LHCN-M2 (cell line): ENCODE results near the gene ANKS3. TPM values are rescaled to one million over a fixed set of nuclear protein-coding genes. Genes with fewer than 3 reads are reported as not detected.

Experiments
- DNase-seq: peaks from one replicate; pipeline ENCODE4 v3.0.0-alpha.2; 2012; ENCODE audit warnings: low read depth
- total RNA-seq: library from RNA; depleted of rRNA; stranded (reverse); fragments of >200 nt; gene quantifications from 2 replicates; pipeline ENCODE4 v1.2.3, GENCODE V29; 2014

The ANKS3 gene
- total RNA-seq, 1 experiment from 2014 or later = 14.4 TPM

DNA sequence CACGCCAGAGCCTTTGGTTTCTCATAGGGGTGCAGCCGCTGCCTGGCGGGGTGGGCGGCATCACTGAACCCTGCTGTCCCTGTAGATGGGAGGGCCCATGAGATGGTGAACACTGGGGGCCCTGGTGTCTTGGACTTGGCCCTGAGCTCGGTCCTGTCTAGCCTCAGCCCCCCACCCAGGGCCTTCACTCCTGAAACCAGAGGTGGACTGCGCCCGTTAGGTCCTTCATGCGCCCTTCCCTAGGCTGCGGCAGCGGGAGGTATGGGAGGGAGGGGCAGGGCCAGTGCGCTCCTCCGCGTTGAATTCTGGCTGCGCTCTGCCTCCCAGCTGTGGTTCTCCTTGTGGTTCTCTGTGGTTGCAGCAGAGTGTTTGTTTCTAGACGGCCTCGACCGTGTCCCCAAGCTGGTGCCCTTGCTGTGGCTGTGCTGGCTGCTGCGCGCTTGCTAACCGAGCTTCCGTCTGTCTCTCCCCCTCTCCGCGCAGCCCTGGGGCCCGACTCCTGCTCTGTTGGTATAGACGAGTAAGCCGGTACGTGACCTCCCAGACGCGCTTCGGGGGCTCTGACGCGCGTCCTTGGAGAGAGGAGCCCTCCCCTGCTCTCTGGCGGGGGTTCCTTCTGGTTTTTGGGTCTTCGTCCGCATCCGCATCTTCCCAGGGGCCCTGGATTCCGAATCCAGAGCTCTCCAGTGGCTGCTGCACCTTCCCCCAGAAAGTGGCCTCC lies 48.1 kb downstream of the ANKS3 start:
- no peak for DNase-seq

DNA sequence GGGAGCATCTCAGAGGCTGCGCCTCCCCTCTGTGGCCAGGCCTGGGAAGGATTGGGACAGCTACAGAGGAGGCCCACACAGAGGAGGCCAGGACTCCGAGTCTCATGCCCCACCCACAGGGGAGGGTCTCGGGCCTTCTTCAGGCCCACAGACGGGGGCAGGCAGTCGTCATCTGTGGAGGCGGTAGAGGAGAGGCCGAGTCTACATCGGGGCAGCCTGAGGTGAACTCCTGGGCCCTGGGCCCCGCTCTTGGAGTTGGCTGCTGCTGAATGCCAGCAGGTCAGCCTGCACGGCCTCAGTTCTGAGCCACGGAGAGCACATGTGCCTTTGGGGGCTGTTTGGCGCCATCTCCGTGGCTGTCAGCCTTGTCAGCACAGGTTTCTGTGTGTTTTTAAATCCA lies 48.8 kb downstream of the ANKS3 start:
- no peak for DNase-seq

DNA sequence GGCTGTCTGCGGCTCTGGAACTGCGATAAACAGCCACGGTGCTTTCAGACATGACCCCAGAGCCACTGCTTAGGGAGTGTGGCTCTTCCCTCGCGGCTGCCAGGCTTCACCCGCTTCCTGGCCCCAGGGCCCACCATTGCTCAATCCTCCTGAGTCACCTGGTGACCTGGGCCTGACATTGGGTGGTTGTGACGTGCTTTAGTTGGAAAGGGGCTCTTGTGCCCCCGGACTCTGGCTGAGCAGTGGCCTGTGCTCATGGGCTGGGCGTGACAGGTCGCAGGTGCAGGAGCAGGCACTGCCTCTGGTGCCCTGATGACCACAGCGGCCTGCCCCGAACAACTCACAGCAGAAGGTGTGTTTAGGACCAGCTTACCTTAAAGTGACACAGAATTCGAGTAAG lies 49.3 kb downstream of the ANKS3 start:
- DNase-seq = no peak

- DNase-seq = no peak
Measured at GRCh38 chr16:4684058-4684715, 49.9 kb downstream of the ANKS3 start.

GRCh38 chr16:4683255-4684057 lies 50.6 kb downstream of the ANKS3 start:
- DNase-seq = no peak

- DNase-seq = no peak
Measured at GRCh38 chr16:4682616-4683254, 51.3 kb downstream of the ANKS3 start.

DNA sequence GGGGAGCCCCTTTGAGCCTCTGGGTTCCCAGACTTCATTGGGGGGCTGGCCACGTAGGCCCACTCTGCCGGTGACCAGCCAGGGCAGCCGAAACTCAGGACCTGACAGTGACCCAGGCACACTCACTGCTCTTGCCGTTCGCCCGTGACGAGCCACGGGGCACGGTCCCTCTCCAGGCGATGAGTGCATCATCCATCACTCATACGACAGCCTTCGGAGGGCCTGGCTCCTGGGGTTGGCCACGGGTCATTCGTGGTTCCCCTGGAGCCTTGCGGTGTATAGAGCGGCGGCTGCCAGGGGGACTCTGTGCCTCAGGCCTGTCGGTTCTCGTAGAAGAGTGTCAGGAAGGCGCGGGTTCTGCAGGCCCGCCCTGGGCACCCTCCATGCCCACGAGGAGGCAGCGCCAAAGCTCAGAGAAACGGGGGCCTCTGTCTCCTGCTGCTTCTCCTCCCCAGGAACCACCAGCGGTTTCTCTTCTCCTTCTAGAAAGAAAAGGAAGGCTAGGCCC lies 51.9 kb downstream of the ANKS3 start:
- no peak for DNase-seq

- DNase-seq = no peak
Measured at GRCh38 chr16:4681471-4682083, 52.5 kb downstream of the ANKS3 start.

DNA sequence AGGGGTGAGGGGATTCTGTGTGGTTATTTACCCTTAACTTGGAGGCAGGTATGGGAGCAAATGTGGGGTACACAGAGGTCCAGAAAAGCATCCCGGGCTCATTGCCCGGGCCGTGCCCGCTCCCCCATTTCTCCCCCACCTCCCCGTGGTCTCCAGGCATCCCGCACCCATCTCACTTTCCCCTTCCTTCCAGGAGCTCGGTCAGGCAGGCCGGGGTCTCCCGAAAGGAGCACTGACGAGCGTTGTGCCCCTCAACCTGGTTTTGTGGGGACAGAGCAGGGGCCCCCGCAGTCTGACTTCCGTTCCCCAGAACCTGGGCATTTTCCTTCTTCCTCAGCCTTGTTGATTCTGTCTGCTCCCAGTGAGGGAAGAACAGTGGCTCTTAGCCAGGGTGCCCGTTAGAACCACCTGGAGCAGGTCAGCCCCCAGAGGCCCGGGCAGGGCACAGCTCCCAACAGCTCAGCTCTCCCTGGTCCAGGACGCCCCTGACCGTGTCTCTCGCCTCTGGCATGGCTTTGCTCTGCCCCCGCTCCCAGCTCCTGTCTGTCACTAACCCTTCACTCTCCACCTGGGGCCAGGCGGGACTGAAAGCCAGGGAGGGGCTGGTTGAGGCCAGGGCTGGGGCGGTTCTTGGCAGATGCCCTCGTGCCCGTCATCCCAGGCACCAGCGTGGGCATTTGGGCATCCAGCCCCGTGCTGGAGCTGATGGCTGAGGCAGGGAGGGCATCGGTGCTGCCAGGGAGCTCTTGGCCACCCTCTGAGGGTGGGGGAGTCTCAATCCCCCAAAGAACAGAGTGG lies 53.2 kb downstream of the ANKS3 start:
- DNase-seq = no peak

- peak; percentile 73 for DNase-seq
Measured at GRCh38 chr16:4679850-4680636, 54.0 kb downstream of the ANKS3 start.

DNA sequence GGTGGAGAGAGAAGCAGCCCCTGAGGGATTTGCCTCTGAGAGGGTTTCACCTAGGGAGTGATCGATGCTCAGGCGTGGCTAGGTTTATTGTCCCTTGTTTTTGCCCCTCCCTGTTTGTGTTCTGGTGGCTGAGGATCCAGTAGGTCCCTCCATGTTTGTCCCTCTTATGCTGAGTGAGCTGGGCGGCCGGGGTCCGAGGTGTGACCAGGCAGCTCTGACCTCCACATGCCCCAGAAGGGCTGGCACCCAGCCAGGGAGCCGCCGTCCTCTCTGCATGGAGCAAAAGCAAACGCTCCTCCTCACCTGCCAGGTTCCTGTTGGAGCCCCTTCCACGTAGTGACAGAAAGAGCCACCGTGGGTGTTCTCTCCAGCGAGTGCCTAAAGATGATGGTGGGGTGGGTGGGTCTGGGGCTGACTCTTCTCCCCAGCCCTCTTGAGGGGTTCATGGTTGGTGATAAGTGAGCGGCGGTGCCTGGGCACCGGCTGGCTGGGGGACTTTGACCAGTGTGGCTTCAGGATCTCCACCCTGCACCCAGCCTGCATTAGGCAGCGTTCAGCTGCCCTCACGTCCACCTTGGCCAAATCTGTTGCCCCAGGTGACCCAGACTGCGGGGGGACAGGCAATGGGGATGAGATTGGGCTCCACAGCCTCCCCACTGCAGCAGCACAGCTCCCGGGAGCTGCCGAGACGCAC lies 54.8 kb downstream of the ANKS3 start:
- no peak for DNase-seq

GRCh38 chr16:4678596-4678995 lies 55.5 kb downstream of the ANKS3 start:
- no peak for DNase-seq

- no peak for DNase-seq
Measured at GRCh38 chr16:4677994-4678393, 56.1 kb downstream of the ANKS3 start.

DNA sequence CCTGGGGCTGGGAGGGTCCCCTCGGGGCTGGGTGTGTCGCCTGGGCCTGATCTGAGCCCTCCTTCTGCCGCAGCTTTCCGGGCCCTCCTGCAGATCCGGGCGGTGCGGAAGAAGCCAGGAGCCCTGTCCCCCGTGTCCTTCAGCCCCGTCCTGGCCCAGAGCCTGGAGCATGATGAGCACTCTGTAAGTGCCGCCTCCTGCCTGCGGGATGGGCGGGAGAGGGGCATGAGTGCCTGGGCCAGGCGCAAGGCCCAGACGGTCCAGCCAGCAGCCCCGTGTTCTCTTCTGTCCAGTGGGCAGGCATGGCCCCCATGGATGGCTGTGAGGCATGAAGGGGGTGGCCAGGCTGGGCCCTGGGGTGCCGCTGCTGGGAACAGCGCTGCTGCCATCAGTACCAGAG lies 56.7 kb downstream of the ANKS3 start:
- DNase-seq = no peak

- no peak for DNase-seq
Measured at GRCh38 chr16:4676831-4677230, 57.2 kb downstream of the ANKS3 start.

DNA sequence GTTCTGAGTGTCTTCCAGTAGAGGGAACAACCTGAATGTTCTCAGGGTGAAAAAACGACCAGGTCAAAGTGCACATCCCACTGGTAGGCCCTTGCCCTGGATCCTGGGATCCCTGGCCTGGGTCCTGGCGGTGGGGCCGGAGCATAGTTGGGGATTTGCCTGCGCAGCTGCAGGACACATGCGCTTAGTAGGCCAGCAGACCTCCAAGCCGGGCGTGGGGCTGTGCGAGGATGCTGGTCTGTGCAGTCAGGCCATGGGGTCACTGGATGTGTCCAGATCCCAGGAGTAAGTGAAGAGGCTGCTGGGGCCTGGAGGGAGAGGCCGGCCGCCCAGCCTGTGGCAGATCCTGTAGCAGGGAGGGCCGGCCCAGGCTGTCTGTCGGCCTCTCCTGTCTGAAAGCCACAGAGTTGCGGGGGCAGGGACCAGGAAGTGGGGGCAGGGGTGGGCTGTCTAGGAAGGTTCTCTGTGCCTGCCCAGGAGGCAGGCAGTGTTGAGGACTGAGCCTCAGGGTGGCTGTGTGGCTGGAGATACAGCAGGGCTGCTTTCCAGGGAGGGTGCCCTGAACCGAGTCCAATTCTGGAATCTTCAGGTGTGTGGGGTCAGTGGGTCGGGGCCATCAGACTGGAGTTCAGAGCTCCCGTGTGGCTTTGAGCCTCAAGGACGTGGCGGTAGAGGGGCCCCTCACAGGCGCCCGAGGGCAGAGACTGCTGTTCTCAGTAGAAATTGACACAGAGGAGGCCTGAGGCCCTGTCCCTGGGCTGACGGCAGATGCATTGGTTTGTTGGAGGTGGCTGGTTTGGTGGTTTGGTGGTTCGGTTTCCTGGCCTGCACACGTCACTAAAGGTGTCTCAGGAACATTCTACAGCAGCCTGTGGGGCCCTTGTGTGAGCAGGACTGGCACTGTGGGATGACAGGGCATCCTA lies 57.9 kb downstream of the ANKS3 start:
- DNase-seq = no peak

DNA sequence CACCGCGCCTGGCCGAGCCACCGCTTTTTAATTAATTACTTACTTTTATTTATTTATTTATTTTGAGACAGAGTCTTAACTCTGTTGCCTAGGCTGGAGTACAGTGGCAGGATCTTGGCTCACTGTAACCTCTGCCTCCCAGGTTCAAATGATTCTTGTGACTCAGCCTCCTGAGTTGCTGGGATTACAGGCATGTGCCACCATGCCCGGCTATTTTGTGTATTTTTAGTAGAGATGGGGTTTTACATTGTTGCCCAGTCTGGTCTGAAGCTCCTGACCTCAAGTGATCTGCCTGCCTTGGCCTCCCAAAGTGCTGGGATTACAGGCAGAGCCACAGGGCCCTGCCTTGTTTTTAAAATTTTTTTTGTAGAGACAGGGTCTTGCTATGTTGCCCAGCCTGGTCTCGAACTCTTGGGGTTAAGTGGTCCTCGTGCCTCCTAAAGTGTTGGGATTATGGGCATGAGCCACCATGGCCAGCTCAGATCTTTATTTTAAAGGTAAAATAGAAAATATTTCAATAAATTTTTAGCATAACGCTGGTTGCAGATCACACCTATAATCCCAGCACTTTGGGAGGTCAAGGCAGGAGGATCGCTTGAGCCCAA lies 59.0 kb downstream of the ANKS3 start:
- DNase-seq = no peak
